Measurements from ENCODE around the gene DNM1.

DNM1 gene

DNA sequence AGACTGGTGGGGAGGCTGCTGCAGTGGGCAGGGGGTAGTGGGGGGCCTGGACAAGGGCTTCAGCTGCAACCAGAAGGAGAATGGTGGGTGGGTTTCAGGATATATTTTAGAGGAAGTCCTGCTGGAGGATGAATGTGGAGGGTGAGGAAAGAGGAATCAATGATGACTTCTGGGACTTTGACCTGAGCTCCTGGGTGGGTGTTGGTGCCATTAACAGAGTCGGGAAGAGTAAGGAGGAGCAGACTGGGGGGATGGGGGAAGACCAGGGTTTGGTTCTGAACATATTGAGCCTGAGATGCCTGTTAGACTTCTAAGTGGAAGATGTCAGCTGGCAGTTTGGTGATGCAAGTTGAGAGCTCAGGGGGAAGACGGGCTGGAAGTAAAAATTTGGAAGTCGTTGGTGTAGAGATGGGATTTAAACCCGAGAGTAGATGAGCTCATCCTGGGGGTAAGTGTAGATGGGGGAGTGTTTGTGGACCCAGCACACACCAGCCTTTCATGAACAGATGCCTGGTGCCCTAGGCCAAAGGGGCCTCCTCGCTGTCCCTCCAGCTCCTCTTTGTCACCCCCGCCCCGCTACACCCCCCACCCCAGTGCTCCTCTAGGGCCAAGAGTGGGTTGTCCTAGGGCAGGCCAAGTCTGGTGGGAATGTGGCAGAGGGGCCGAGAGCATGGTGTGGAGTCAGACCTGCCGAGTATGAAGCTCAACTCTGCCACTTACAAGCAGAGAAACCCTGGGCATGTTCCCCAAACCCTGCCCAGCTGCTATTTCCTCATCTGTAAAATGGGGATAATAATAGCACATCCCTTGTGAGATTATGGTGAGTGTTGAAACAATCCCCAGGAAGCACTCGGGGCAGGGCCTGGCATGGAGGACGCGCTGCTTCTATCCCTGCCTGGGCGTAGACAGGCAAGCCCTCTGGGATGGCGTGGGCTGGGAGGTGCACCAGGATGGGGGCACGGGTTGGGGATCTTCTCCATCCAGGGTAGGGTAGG is 4.0 kb downstream of the DNM1 start:
- no peak overlapping the region for H3K9ac ChIP-seq (ENCODE audit: low read depth, low read length)
- H3K36me3 ChIP-seq (ENCODE audit: insufficient read depth, low read length) = no peaks in the 10 kb centered on the region
- peaks cover 11% of the 10 kb centered on the region for H3K4me1 ChIP-seq (ENCODE audit: insufficient read depth, low read length)
- no peaks in the 10 kb centered on the region for H3K9me3 ChIP-seq (ENCODE audit: control insufficient read depth, insufficient read depth, low read length)

- Histone ChIP-seq H3K9me3 (ENCODE audit: control insufficient read depth, insufficient read depth, low read length) (no peaks in the 10 kb centered on the region), H3K36me3 (ENCODE audit: insufficient read depth, low read length) (no peaks in the 10 kb centered on the region), H3K9ac (ENCODE audit: low read depth, low read length) (no peak overlapping the region), H3K4me1 (ENCODE audit: insufficient read depth, low read length) (peaks cover 4% of the 10 kb centered on the region; the same call in 1 of the 2 replicates)
Observed at GRCh38 chr9:128208386-128208785, 5.2 kb downstream of the DNM1 start.

- H3K9ac ChIP-seq (ENCODE audit: low read depth, low read length) = no peak overlapping the region
- peaks cover 4% of the 10 kb centered on the region; the same call in 1 of the 2 replicates for H3K4me1 ChIP-seq (ENCODE audit: insufficient read depth, low read length)
- no peaks in the 10 kb centered on the region for H3K36me3 ChIP-seq (ENCODE audit: insufficient read depth, low read length)
- no peaks in the 10 kb centered on the region for H3K9me3 ChIP-seq (ENCODE audit: control insufficient read depth, insufficient read depth, low read length)
Observed at GRCh38 chr9:128208946-128209669, 5.9 kb downstream of the DNM1 start.

GRCh38 chr9:128211186-128211980 is 8.2 kb downstream of the DNM1 start:
- Histone ChIP-seq H3K4me1 (ENCODE audit: insufficient read depth, low read length) (peaks cover 10% of the 10 kb centered on the region; the same call in 1 of the 2 replicates), H3K36me3 (ENCODE audit: insufficient read depth, low read length) (no peaks in the 10 kb centered on the region), H3K9ac (ENCODE audit: low read depth, low read length) (no peak overlapping the region), H3K9me3 (ENCODE audit: control insufficient read depth, insufficient read depth, low read length) (no peaks in the 10 kb centered on the region)

DNA sequence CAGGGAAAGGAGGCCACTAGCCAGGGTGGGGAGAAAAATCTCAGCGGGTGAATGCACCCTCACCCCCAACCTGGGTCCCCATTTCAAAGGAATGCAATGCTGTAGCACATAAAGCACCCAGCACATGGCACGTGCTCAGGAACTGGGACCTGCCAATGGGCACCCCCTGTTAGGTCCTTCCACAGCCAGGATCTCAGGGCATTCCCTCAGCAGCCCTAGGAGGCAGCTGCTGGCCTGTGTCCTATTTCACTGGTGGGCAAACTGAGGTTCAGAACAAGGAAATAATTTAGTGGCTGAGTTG is 8.8 kb downstream of the DNM1 start:
- Histone ChIP-seq H3K9me3 (ENCODE audit: control insufficient read depth, insufficient read depth, low read length) (no peaks in the 10 kb centered on the region), H3K4me1 (ENCODE audit: insufficient read depth, low read length) (peaks cover 10% of the 10 kb centered on the region; the same call in 1 of the 2 replicates), H3K9ac (ENCODE audit: low read depth, low read length) (no peak overlapping the region)

GRCh38 chr9:128213746-128214497 is 10.7 kb downstream of the DNM1 start:
- Histone ChIP-seq H3K4me1 (ENCODE audit: insufficient read depth, low read length) (peaks cover 14% of the 10 kb centered on the region; the same call in 1 of the 2 replicates), H3K9me3 (ENCODE audit: control insufficient read depth, insufficient read depth, low read length) (no peaks in the 10 kb centered on the region), H3K9ac (ENCODE audit: low read depth, low read length) (no peak overlapping the region), H3K36me3 (ENCODE audit: insufficient read depth, low read length) (no peaks in the 10 kb centered on the region)

More for the DNA sequence above, 8.8 kb downstream of the DNM1 start:
- H3K36me3 ChIP-seq (ENCODE audit: insufficient read depth, low read length) = no peaks in the 10 kb centered on the region

DNA sequence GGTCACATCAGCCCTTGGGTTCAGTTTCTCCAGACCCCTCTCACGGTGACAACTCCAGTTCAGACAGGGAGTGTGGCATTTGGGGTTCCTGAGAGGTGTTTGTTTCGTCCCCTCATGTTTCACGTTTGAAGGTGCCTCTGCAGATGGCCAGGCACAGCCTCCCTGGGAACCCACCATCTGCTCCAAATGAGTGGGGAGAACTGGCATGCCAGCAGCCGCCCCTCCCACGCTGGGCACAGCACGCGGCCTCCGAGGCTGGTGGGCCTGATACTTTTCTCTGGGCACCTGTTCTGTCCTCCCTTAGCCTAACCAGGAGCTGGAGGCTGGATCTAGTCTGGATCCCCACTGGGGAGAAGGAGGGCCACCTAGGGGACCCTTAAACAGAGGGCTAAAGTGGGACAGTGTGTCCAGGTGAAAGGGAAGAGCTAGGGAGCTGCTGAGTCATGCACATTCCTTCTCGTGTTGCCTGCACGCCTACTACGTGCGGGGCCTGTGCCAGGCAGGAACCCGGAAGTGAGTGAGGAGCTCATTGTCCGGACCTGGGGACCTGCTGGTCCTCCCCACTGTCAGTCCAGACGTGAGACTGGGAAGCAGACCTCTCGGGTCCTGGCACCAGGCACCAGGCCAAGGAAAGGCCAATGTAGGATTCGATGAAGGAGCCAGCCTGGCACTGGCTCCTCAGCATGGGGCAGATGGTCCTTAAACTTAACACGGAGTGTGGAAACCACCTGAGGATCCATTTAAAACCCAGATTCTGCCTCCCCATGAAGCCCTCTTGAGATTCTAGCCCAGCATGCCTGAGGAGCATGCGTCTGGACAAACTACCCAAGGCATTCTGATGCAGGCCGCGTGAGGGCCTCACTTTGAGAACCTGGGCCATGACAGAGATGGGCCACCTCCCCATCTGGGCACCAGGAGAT is 11.7 kb downstream of the DNM1 start:
- H3K9me3 ChIP-seq (ENCODE audit: control insufficient read depth, insufficient read depth, low read length) = no peaks in the 10 kb centered on the region
- no peak overlapping the region for H3K9ac ChIP-seq (ENCODE audit: low read depth, low read length)
- no peaks in the 10 kb centered on the region for H3K36me3 ChIP-seq (ENCODE audit: insufficient read depth, low read length)
- peaks cover 14% of the 10 kb centered on the region; the same call in 1 of the 2 replicates for H3K4me1 ChIP-seq (ENCODE audit: insufficient read depth, low read length)

- Histone ChIP-seq H3K9ac (ENCODE audit: low read depth, low read length) (no peak overlapping the region), H3K9me3 (ENCODE audit: control insufficient read depth, insufficient read depth, low read length) (no peaks in the 10 kb centered on the region), H3K4me1 (ENCODE audit: insufficient read depth, low read length) (peaks cover 14% of the 10 kb centered on the region; the same call in 1 of the 2 replicates), H3K36me3 (ENCODE audit: insufficient read depth, low read length) (no peaks in the 10 kb centered on the region)
Observed at GRCh38 chr9:128215491-128216409, 12.6 kb downstream of the DNM1 start.

GRCh38 chr9:128216781-128217553 is 13.8 kb downstream of the DNM1 start:
- Histone ChIP-seq H3K9me3 (ENCODE audit: control insufficient read depth, insufficient read depth, low read length) (no peaks in the 10 kb centered on the region), H3K9ac (ENCODE audit: low read depth, low read length) (no peak overlapping the region), H3K4me1 (ENCODE audit: insufficient read depth, low read length) (peaks cover 14% of the 10 kb centered on the region; the same call in 1 of the 2 replicates), H3K36me3 (ENCODE audit: insufficient read depth, low read length) (no peaks in the 10 kb centered on the region)

GRCh38 chr9:128218172-128218517 is 15.0 kb downstream of the DNM1 start:
- H3K9me3 ChIP-seq (ENCODE audit: control insufficient read depth, insufficient read depth, low read length) = no peaks in the 10 kb centered on the region
- H3K9ac ChIP-seq (ENCODE audit: low read depth, low read length) = peak overlapping the region; percentile 38; the same call in 1 of the 2 replicates
- no peaks in the 10 kb centered on the region; the same call in 1 of the 2 replicates for H3K36me3 ChIP-seq (ENCODE audit: insufficient read depth, low read length)
- peaks cover 14% of the 10 kb centered on the region; the same call in 1 of the 2 replicates for H3K4me1 ChIP-seq (ENCODE audit: insufficient read depth, low read length)

DNA sequence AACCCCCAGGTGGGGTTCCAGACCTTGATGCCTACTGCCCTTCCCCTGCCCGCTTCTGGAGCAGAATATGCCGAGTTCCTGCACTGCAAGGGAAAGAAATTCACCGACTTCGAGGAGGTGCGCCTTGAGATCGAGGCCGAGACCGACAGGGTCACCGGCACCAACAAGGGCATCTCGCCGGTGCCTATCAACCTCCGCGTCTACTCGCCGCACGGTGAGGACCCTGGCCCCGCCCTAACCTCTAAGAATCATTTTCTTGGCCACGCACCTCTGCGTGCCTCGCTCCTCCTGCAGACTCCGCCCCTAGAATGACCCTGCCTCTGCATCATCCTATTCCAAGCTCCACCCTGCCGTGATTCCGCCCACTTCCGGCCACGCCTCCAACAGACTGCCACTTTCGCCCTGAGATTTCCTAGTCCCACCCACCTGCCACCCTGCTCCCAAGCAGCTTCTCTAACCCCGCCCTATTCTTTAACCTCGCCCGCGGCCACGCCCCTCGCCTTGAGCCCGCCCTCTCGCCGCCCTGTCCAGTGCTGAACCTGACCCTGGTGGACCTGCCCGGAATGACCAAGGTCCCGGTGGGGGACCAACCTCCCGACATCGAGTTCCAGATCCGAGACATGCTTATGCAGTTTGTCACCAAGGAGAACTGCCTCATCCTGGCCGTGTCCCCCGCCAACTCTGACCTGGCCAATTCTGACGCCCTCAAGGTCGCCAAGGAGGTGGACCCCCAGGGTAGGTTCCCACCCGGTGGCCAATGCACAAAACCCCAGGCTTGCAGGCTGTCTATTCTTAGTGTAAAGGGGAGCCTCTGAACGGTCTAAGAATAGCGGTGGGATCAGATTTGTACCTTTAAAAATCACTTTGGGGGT is 15.6 kb downstream of the DNM1 start:
- H3K9ac ChIP-seq (ENCODE audit: low read depth, low read length) = peak overlapping the region; percentile 38; the same call in 1 of the 2 replicates
- H3K36me3 ChIP-seq (ENCODE audit: insufficient read depth, low read length) = no peaks in the 10 kb centered on the region; the same call in 1 of the 2 replicates
- no peaks in the 10 kb centered on the region for H3K9me3 ChIP-seq (ENCODE audit: control insufficient read depth, insufficient read depth, low read length)
- peaks cover 14% of the 10 kb centered on the region; the same call in 1 of the 2 replicates for H3K4me1 ChIP-seq (ENCODE audit: insufficient read depth, low read length)
